Suprapubic skin (tissue), 4 donors: ENCODE measurements around the gene SHPK.

Source experiments
- EP300 ChIP-seq: sonication (generic); formaldehyde crosslinking; IDR thresholded peaks from one replicate; pipeline ENCODE4 v1.6.1; 2017; ENCODE audit warnings: antibody characterized with exemption
- POLR2A ChIP-seq, 2 donors: fragments of 450-650 bp; IDR thresholded peaks; one replicate each; pipeline ENCODE4 v1.6.1; 2017; ENCODE audit warnings: antibody characterized with exemption in 2 of 2, mild to moderate bottlenecking in 2 of 2, moderate library complexity in 2 of 2
- POLR2AphosphoS5 ChIP-seq, 3 donors: sonication (generic); formaldehyde crosslinking; IDR thresholded peaks; one replicate each; pipeline ENCODE4 v1.6.1; 2017; ENCODE audit warnings: antibody characterized with exemption in 3 of 3
- TF ChIP-seq, protein P1 (sequence below), 2 donors: fragments of 200-600 bp in 1 of 2; fragments of 450-650 bp in 1 of 2; sonication (generic) in 1 of 2; IDR thresholded peaks; one replicate each; pipeline ENCODE4 v1.5.1; 2016 to 2019; ENCODE audit warnings: antibody characterized with exemption in 2 of 2, mild to moderate bottlenecking in 1 of 2, moderate library complexity in 1 of 2

DNA sequence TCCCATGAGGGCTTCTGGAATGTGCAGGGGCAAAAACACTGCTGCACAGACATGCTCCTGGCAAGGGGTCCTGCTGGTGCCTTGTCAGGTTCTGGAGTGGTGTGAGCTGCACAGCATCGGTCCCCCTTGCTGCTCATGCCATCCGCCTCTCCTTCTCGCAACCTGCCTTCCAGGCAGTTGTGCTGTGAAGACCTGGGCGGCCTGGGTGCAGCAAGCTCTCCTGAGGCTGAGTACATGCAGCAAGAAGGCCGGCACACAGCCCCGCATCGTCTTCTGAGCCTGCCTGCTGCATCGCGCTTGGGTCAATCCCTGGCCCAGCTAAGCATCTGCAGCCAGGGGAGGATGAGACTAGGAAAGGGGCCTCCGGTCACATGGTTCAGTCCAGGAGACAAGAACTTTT, 26.4 kb downstream of the SHPK start:
- TF ChIP-seq EP300: no peak
- TF ChIP-seq, protein P1, sequence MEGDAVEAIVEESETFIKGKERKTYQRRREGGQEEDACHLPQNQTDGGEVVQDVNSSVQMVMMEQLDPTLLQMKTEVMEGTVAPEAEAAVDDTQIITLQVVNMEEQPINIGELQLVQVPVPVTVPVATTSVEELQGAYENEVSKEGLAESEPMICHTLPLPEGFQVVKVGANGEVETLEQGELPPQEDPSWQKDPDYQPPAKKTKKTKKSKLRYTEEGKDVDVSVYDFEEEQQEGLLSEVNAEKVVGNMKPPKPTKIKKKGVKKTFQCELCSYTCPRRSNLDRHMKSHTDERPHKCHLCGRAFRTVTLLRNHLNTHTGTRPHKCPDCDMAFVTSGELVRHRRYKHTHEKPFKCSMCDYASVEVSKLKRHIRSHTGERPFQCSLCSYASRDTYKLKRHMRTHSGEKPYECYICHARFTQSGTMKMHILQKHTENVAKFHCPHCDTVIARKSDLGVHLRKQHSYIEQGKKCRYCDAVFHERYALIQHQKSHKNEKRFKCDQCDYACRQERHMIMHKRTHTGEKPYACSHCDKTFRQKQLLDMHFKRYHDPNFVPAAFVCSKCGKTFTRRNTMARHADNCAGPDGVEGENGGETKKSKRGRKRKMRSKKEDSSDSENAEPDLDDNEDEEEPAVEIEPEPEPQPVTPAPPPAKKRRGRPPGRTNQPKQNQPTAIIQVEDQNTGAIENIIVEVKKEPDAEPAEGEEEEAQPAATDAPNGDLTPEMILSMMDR (IDR thresholded peaks at IDR 0.05): no peak
- no peak for TF ChIP-seq POLR2AphosphoS5 (IDR thresholded peaks at IDR 0.05)
- TF ChIP-seq POLR2A (IDR thresholded peaks at IDR 0.05): no peak
